GM19238 (cell line): Measurements from ENCODE around the gene LAPTM5.

Source experiments
- DNase-seq: peaks from one replicate; pipeline ENCODE4 v3.0.0; 2011; ENCODE audit warnings: low spot score; ENCODE audit not compliant: insufficient read length

The LAPTM5 gene

DNA sequence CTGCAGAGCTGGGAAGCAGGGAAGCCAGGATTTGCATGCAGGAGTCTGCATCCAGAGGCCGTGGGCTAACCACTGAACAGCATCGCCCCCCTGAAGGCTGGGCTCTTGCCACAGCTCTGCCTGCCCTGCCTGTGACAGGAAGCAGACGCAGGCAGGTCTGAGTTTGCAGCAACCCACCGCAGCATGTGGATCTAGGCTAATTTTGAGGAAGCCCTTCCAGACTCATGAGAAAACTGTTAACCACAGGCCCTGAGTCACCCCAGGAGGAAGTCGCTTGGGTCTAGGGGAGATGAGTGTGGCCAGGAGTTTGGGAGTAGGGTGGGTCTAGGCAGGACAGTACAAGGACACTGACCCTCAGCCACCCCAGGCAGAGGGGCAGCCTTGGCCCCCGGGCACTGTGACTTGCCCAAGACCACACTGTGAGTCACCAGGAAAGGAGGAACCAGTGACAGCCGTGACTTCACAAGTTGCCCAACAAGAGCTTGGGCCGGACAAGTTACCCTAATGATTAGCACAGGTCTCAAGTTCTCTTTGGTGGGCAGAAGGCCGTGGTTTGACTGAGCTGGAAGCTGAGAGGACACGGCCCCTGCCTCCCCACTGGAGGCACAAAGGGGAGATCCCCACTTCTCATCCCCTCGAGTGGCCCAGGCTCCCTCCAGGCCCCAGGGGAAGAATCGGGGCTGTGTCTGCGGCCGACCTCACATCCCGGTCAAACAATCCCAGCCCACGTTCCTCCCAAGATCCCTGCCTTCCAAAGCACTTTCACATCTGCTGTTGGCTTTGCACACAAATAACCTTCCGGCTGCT lies 826 bp downstream of the LAPTM5 start:
- no peak for DNase-seq

DNA sequence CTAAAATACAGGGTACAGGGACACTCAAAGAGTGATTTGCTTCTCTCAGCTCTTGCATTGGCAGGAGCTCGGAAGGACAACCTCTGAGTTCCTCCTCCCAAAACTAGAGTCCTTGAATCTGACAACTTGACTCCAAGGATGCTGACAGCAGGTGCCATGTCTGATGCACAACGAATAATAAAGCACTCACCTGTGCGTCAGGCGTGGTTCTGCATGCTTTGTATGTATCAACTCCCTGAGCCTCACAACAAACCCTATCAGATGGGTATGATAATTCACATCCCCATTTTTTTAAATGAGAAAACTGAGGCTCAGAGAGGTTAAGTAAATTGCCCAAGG lies 1.4 kb downstream of the LAPTM5 start:
- no peak for DNase-seq

GRCh38 chr1:30755746-30756145 lies 1.8 kb downstream of the LAPTM5 start:
- DNase-seq = no peak

DNA sequence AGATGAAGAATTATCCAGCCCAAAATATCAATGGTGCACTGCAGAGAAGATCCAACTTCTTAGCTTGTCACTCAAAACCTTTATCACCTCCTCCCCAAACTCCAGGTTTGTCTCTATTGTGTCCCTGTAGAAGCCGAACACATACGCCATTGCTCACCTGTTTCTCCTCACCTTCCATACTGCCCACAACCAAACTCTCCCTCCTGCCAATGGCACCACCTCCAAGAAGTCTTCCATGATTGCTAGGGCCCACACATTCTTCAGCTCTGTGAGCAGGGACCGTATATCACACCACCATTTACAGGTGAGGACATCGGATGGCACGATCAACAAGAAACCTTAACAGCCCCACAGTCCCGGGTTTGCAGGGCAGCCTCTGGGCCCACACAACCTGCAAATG lies 2.2 kb downstream of the LAPTM5 start:
- no peak for DNase-seq

DNA sequence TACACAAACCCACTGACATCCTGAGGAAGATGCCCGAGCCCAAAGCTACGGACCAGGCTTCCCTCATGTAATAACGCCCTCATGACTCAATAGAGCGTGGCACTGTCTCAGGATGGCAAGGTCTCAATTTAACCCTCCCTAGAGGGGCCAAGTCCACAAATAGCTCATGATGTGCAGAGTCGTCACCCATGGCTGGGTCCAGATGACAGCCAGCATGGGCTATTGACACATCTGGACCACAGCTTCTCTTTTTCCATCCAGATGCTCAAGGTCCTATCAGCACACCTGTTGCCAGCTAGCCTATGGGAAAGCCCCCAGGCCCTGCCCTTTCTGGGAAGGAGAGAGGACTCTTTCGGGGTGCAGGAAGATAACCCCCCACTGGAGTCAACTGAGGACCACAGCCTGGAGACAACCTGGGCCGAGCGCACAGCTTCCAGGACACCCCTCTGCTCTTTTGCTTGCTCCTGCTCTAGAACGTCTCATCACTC lies 2.8 kb downstream of the LAPTM5 start:
- peak; percentile 56 for DNase-seq

DNA sequence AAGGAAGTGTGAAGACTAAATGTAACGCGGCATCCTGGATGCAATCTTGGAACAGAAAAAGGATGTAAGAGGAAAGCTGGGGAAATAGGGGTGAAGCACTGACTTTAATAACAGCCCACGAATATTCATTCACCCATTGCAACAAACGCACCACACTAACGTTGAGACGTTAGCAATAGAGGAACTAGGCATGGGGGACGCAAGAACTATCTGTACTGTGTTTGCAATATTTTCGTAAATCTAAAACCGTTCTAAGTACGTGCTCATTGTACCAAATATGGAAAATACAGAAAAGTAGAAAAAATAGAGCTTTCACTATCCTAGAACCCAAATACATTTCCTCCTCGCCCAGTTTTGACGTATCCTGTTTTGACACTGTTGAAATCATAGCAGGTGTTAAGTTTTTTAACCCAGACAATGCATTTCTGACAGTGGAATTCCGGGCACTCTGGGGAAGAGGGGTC lies 3.9 kb downstream of the LAPTM5 start:
- no peak for DNase-seq

DNA sequence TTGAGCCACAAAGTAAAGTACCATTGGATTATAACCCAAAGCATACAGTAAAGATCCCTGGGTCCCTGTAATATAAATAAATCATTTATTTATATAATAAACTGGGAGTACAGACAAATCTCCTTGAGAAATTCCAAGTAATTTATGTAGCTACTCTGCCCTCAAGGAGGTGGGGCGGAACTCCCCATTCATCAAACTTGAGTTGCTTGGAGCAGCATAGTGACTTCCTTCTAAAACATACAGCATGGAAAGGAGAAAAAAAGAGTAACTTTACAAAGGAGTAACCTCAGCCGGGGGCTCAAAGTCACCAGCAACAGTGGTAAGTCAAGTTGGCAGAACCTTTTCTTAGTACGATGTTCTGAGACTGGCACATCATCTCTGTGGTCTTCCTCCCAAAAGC lies 4.5 kb downstream of the LAPTM5 start:
- no peak for DNase-seq

DNA sequence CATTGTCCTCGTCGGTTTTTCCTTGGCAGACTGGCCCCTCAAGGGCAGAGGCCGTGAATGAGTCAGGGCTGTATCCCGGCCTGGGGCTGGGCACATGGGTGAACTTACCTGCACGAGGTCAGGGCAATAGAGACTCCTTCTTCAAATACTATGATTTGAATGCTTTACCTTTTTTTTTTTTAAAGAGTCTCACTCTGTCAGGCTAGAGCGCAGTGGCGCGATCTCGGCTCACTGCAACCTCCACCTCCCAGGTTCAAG lies 5.0 kb downstream of the LAPTM5 start:
- no peak for DNase-seq

- DNase-seq = no peak
Measured at GRCh38 chr1:30751830-30752650, 5.5 kb downstream of the LAPTM5 start.

DNA sequence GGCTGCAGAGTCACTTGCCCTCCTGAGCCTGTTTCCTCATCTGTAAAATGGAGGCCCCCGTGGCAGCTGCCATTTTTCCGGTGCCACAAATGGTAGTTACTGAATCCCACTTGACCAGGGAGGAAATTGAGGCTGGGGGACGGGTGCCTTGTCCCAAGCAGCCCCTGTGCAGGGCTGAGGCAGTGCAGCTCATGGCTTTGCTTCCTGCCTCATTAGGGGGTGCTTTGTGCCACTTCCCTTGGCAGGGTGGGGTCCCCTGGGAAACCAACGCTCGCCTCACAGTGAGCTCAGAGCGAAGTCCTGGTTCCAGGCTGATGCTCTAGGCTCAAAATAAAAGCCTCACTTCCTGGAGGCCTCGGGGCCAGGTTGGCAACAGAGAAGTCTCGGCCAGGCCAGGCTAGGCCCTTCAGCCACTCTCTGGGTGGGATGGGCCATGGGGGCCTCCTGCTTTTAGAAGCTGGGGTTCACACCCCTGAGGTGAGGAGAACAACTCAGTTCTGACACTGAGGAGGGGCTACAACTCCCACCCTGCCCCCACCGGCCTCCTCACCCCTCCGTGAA lies 6.8 kb downstream of the LAPTM5 start:
- DNase-seq = peak; percentile 45

DNA sequence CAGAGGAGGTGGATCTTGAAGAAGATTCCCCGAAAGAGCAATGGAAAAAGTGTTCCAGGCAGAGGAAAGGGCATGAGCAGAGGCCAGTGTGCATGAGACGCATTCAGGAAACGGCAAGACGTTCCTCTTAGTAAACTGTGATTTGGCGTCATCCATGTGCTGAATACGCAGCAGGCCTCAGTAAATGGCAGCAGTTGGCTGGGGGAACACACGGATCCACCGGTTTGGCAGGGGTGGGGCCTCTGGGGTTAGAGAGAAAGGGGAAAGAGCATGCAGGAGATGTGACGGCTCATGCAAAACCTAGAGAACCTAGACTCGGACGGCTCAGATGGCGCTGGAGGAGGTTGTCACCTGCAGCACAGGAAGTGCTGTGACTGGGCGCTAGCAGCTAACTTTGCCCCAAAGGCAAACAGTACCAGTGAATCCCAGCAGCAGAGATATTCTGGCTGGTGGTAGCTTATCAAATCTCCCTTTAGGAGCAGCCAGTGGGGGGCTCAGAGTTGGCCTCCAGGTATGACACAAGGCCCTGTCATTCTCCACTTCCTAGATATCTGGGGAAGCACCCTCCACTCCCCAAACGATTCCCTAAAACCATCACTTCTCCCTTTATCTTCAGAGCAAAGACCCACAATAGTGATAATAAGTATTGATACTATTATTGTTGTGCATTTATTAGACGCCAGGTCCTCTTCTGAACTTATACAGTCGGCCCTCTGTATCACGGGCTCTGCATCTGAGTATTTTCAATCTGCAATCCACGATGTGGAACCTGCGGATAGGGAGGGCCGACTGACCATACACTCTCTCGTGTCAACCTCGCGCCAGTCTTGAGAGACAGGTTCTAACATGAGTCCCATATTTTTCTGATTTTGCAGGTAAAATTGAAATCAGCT lies 7.6 kb downstream of the LAPTM5 start:
- peak; percentile 59 for DNase-seq

DNA sequence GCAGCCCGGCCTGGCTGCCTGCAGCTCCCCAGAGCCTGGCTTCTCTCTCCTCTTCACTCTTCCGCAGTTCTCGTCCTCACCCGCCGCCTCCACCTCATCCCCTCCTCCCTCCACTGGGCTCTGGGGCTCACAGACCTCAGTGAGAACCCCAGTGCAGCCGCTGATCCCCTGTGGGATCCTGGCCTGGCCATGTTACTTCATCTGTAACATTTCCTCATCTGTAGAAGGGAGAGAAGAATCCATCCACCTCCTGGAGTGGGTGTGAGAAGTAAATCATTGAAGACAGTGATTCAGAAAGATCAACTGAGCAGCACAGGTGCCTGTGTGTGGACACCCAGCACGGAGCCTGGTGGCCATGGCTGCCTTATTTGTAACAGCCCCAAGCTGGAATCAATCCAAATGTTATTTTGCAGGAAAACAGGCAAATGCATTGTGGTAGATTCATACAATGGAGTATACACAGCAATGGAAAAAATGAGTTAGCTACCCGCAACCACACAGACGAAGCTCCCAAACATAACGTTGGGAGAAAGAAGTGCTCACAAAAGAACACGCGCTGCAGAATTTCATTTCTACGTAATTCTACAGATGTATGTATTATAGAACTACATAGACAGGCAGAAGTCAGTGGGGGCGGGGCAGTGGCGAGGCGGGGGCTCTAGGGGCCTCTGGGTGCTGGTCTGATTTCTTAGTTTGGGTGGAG lies 8.7 kb downstream of the LAPTM5 start:
- DNase-seq = no peak

GRCh38 chr1:30748098-30748698 lies 9.4 kb downstream of the LAPTM5 start:
- no peak for DNase-seq

DNA sequence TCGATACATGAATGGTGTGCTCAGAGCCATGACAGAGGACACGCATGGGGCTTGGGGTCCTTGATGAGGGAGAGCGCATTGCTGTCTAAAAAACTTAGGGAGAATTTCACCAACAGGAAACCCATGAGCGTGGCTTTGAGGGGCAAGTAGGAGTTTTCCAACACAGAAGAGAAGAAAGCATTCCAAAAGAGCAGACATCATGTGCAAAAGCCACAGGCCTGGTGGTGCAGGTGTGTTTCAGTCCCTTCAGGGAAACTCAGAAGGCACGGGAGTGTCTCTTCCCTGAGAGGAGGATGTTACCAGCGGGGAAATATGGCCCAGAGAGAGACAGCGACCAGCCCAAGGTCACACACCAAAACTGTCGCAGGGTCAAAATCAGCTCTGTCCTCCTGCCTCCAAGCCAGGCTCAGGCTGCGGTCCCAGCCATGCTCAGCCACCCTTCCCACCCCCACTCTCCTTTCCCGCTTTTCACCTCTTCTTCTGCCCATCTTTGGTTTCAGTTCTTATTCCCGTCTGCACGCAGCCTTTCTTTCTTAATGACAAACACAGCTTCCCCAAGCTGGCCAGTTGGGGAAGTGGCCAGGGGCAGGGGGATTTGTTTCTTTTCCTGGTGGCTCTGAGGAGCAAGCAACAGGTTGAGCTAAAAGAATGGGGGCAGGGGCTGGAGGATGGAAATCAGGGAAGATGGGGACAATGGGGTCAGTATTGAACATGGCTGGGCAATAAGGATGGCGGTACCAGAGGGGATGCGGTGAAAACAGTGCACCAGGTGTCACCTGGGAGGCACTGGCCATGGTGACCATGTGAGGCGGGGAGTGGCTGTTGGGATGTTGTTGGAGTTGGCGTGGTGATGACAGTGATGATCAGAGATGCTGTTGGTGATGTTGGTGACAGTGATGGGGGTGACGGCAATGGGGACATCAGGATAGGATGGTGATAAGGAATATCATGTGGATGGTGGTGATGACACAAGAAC lies 10.3 kb downstream of the LAPTM5 start:
- no peak for DNase-seq

DNA sequence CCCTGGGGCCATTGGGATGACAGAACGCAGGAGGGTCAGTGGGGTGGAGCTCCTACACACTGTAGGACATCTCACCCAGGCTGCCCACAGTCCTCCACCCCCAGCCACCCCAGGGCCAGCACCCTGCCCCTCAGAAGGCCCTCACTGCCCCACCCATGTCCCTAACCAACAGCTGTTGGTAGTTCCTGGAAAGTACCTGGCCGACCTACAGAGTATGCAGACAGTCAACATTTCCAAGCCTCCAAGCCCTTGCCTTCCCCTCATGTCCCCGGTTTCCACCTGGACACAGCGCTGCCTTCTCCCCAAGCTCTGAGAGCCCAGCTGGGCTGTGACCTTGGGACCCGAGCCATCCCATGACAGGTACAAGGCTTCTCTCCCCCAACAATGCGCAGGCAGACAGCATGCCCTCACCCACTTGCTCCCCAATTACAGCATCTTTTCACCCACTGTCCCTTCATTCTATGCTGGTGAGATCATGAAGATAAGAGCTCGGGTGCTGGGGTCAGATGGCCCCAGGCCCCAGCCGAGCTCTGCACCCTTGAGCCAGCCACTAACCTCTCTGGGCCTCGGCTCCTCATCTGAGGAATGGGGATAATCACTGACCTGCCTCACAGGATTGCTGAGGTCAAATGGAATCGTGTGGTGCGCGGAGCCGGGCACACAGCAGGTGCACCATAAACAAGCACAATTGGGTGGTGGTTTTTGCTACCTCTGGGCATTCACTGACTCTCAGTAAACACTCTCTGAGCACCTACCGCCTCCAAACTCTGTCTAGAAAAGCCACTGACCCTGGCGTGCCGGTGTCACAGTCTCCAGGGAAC lies 11.2 kb downstream of the LAPTM5 start:
- no peak for DNase-seq

- no peak for DNase-seq
Measured at GRCh38 chr1:30745834-30746208, 11.8 kb downstream of the LAPTM5 start.

GRCh38 chr1:30745156-30745833 lies 12.3 kb downstream of the LAPTM5 start:
- DNase-seq = no peak
